Liver (tissue), 3 donors: Measurements from ENCODE around the gene GADL1.
A peak's percentile ranks its signal among the peaks of the same experiment; 100 is the strongest.

Source experiments
- ATF3 ChIP-seq: IDR thresholded peaks from 2 replicates; pipeline ENCODE4 v1.6.1; 2016; ENCODE audit warnings: antibody characterized with exemption
- CTCF ChIP-seq: fragments of 150-350 bp; IDR thresholded peaks from 2 replicates; pipeline ENCODE4 v1.5.1; 2017; ENCODE audit warnings: improper control_type of control experiment, low read depth, low read length; ENCODE audit not compliant: missing input control
- EGR1 ChIP-seq, 2 donors: IDR thresholded peaks; 2 replicates each; pipeline ENCODE4 v1.6.1; 2016 to 2018; ENCODE audit warnings: antibody characterized with exemption in 2 of 2, low read depth in 2 of 2
- GABPA ChIP-seq, 2 donors: IDR thresholded peaks in 1 of 2; conservative IDR thresholded peaks in 1 of 2; 2 replicates each; pipeline ENCODE4 v1.6.1; 2016; ENCODE audit warnings: antibody characterized with exemption in 2 of 2, mild to moderate bottlenecking in 1 of 2, moderate library complexity in 1 of 2
- JUND ChIP-seq, 2 donors: IDR thresholded peaks; 2 replicates each; pipeline ENCODE4 v1.6.1; 2016; ENCODE audit warnings: antibody characterized with exemption in 2 of 2
- RAD21 ChIP-seq, 2 donors: IDR thresholded peaks; 2 replicates each; pipeline ENCODE4 v1.6.1; 2016; ENCODE audit warnings: antibody characterized with exemption in 2 of 2, mild to moderate bottlenecking in 2 of 2
- REST ChIP-seq: IDR thresholded peaks from 2 replicates; pipeline ENCODE4 v1.6.1; 2016; ENCODE audit warnings: antibody characterized with exemption, mild to moderate bottlenecking
- SP1 ChIP-seq: IDR thresholded peaks from 2 replicates; pipeline ENCODE4 v1.6.1; 2018; ENCODE audit warnings: antibody characterized with exemption, mild to moderate bottlenecking
- TAF1 ChIP-seq: conservative IDR thresholded peaks from 2 replicates; pipeline ENCODE4 v1.6.1; 2016; ENCODE audit warnings: antibody characterized with exemption, mild to moderate bottlenecking
- YY1 ChIP-seq: IDR thresholded peaks from 2 replicates; pipeline ENCODE4 v1.6.1; 2016; ENCODE audit warnings: antibody characterized with exemption, mild to moderate bottlenecking
- donor health status: healthy.
- donor health status: healthy.

- TF ChIP-seq TAF1 (no peak), CTCF (no peak), SP1 (peak; percentile 61), RAD21 (IDR thresholded peaks at IDR 0.05) (peak in 1 of 2 donors; percentile 39), YY1 (peak; percentile 36), EGR1 (IDR thresholded peaks at IDR 0.05; ENCODE audit: low read depth in 2 of 2) (no peak), JUND (IDR thresholded peaks at IDR 0.05) (peak; percentile 82 to 86), REST (no peak), ATF3 (peak; percentile 59), GABPA (IDR thresholded peaks at IDR 0.05 in 1 of 2, conservative IDR thresholded peaks at IDR 0.05 in 1 of 2) (no peak)
Measured at GRCh38 chr3:30720586-30721313, 173.7 kb downstream of the GADL1 start.
